CD14-positive monocyte (primary cell): ENCODE measurements around the gene CELSR1. TPM values are rescaled to one million over a fixed set of nuclear protein-coding genes. Genes with fewer than 3 reads are reported as not detected.

Experiments
- DNase-seq, 3 donors: peaks; one replicate each; pipeline ENCODE4 v3.0.0-alpha.2; 2011 to 2022
- H2AFZ ChIP-seq: 2 replicates; pipeline ENCODE4 v1.6.0; 2012; ENCODE audit warnings: mild to moderate bottlenecking, low read depth, low read length, inconsistent platforms; ENCODE audit not compliant: insufficient read depth, poor library complexity, severe bottlenecking
- H3K27ac ChIP-seq, 2 donors: 1 replicate in 1 of 2; 2 replicates in 1 of 2; pipeline ENCODE4 v1.5.1; 2012 to 2013; ENCODE audit warnings: low read length in 2 of 2, control low read depth in 1 of 2, inconsistent platforms in 1 of 2, low read depth in 1 of 2, mild to moderate bottlenecking in 1 of 2
- H3K27me3 ChIP-seq, 2 donors: one replicate each; pipeline versions ENCODE4 v1.6.0 to v1.6.1; 2011 to 2013; ENCODE audit warnings: low read length in 2 of 2; ENCODE audit not compliant: control insufficient read depth in 2 of 2, insufficient read depth in 2 of 2
- H3K36me3 ChIP-seq, 2 donors: replicated peaks in 1 of 2; 1 replicate in 1 of 2; 2 replicates in 1 of 2; pipeline versions ENCODE4 v1.5.1 to v1.6.1; 2012 to 2013; ENCODE audit warnings: low read length in 2 of 2, control low read depth in 1 of 2, inconsistent platforms in 1 of 2, mild to moderate bottlenecking in 1 of 2; ENCODE audit not compliant: insufficient read depth in 2 of 2, control insufficient read depth in 1 of 2
- H3K4me1 ChIP-seq, 2 donors: 1 replicate in 1 of 2; 2 replicates in 1 of 2; pipeline versions ENCODE4 v1.5.1 to v1.6.1; 2012 to 2013; ENCODE audit warnings: low read length in 2 of 2, control low read depth in 1 of 2, inconsistent platforms in 1 of 2, mild to moderate bottlenecking in 1 of 2, moderate library complexity in 1 of 2; ENCODE audit not compliant: insufficient read depth in 2 of 2, control insufficient read depth in 1 of 2
- H3K4me2 ChIP-seq: replicated peaks from 2 replicates; pipeline ENCODE3; 2012; ENCODE audit warnings: low read length, moderate library complexity, mild to moderate bottlenecking; ENCODE audit not compliant: poor library complexity, severe bottlenecking; ENCODE audit errors: extremely low read depth
- H3K4me3 ChIP-seq, 3 experiments: fragments of 200-600 bp in 1 of 3; sonication (generic) in 1 of 3; replicated peaks in 1 of 3; 1 replicate in 2 of 3; 2 replicates in 1 of 3; pipeline ENCODE4 v1.5.1; 2011 to 2013; ENCODE audit warnings: low read length in 3 of 3, mild to moderate bottlenecking in 3 of 3, control low read depth in 2 of 3, low read depth in 2 of 3, inconsistent platforms in 1 of 3, moderate library complexity in 1 of 3
- H3K79me2 ChIP-seq: 2 replicates; pipeline ENCODE4 v1.6.0; 2012; ENCODE audit warnings: mild to moderate bottlenecking, control low read depth, inconsistent platforms, low read length, moderate library complexity; ENCODE audit not compliant: insufficient read depth
- H3K9ac ChIP-seq: 2 replicates; pipeline ENCODE4 v1.6.0; 2017; ENCODE audit warnings: low read length, mild to moderate bottlenecking; ENCODE audit not compliant: insufficient read depth, poor library complexity, severe bottlenecking
- H3K9me3 ChIP-seq, 2 donors: replicated peaks in 1 of 2; 1 replicate in 1 of 2; 2 replicates in 1 of 2; pipeline versions ENCODE4 v1.5.1 to v1.6.1; 2012 to 2013; ENCODE audit warnings: low read length in 2 of 2, control low read depth in 1 of 2; ENCODE audit not compliant: control insufficient read depth in 1 of 2, insufficient read depth in 1 of 2
- H4K20me1 ChIP-seq: 2 replicates; pipeline ENCODE4 v1.6.0; 2012; ENCODE audit warnings: mild to moderate bottlenecking, low read length, control low read depth, moderate library complexity; ENCODE audit not compliant: insufficient read depth
- H3K27ac Mint-ChIP-seq, 7 donors: one replicate each; pipeline ENCODE4 v1.8.0; 2020; ENCODE audit warnings: mild to moderate bottlenecking in 7 of 7, mixed read lengths in 7 of 7, moderate library complexity in 6 of 7, inconsistent platforms in 2 of 7
- H3K27me3 Mint-ChIP-seq, 3 donors: one replicate each; pipeline ENCODE4 v1.8.0; 2021 to 2022; ENCODE audit warnings: low read depth in 3 of 3, mild to moderate bottlenecking in 3 of 3, mixed read lengths in 3 of 3, moderate library complexity in 3 of 3, inconsistent platforms in 1 of 3
- H3K36me3 Mint-ChIP-seq, 2 donors: one replicate each; pipeline ENCODE4 v1.8.0; 2020; ENCODE audit warnings: mixed read lengths in 2 of 2, inconsistent platforms in 1 of 2, mild to moderate bottlenecking in 1 of 2
- H3K4me1 Mint-ChIP-seq: one replicate; pipeline ENCODE4 v1.8.0; 2020; ENCODE audit warnings: mild to moderate bottlenecking, mixed read lengths
- H3K4me3 Mint-ChIP-seq, 2 donors: one replicate each; pipeline ENCODE4 v1.8.0; 2020; ENCODE audit warnings: mild to moderate bottlenecking in 2 of 2, mixed read lengths in 2 of 2, moderate library complexity in 1 of 2
- H3K9me3 Mint-ChIP-seq, 7 donors: one replicate each; pipeline ENCODE4 v1.8.0; 2020 to 2022; ENCODE audit warnings: mixed read lengths in 7 of 7, mild to moderate bottlenecking in 6 of 7, moderate library complexity in 6 of 7, inconsistent platforms in 2 of 7
- WGBS: methylation state at CpG from one replicate; pipeline ENCODE4 v1.1.5; 2013; ENCODE audit warnings: missing lambda C conversion rate; ENCODE audit not compliant: insufficient coverage; 5-methylcytosine and 5-hydroxymethylcytosine counted together
- intact Hi-C, 2 donors: fragments of 100-400 bp; cut with micrococcal nuclease; formaldehyde crosslinking; loops; one replicate each; pipeline versions ENCODE4 v1.15.0 to v1.15.1; 2023
- polyA plus RNA-seq, 3 donors: library from polyadenylated mRNA; depleted of rRNA in 1 of 3; unstranded in 2 of 3; stranded (reverse) in 1 of 3; fragments of 300-500 nt in 2 of 3; fragments of >200 nt in 1 of 3; fragmentation: Illumina TruSeq in 2 of 3; gene quantifications; 1 replicate in 2 of 3; 2 replicates in 1 of 3; pipeline ENCODE4 v1.2.3, GENCODE V29; 2012 to 2021
- TF ChIP-seq, protein P1 (sequence below): fragments of 200-600 bp; IDR thresholded peaks from one replicate; pipeline ENCODE4 v1.8.0; 2022; ENCODE audit warnings: antibody characterized with exemption, mild to moderate bottlenecking

Gene CELSR1
- polyA plus RNA-seq, 3 donors: 0.16 TPM; not detected in 2

DNA sequence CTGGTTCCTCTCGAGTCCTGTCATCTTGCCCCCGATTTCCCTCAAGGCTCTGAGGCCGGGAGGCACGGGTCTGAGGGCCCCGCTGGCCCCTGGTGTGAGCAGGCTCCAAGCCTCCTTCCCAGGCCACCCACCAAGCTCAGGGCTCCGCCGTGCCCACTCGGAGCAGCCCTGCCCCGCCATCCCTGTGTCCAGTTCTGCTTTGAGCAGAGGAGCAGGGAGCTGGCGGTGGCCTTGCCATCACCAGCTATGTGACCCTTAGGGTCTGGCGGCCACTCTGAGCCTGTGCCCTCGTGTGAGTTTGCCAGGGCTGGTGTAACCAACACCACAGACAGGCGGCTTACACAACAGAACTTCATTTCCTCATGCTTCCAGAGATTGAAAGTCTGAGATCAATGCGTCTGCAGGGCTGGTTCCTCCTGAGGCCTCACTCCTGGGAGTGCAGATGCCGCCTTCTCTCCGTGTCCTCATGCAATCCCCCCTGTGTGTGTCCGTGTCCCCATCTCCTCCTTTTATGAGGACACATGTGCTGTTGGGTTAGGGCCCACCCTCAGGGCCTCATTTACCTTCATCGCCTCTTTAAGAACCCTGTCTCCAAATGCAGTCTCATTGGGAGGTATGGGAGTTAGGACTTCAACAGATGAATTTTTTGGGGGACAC lies 36.5 kb upstream of the CELSR1 start:
- Histone ChIP-seq H3K27me3 (no peaks in the 10 kb centered on the region), H4K20me1 (peaks cover 12% of the 10 kb centered on the region), H2AFZ (no peak overlapping the region), H3K9ac (no peak overlapping the region), H3K79me2 (peaks cover 16% of the 10 kb centered on the region), H3K9me3 (peaks cover 12 to 22% of the 10 kb centered on the region in 2 donors), H3K4me3 (no peak overlapping the region), H3K27ac (no peak overlapping the region), H3K4me1 (peaks cover 38 to 50% of the 10 kb centered on the region in 2 donors), H3K36me3 (no peaks in the 10 kb centered on the region), H3K4me2 (peak overlapping the region; percentile 2)
- TF ChIP-seq, protein P1, sequence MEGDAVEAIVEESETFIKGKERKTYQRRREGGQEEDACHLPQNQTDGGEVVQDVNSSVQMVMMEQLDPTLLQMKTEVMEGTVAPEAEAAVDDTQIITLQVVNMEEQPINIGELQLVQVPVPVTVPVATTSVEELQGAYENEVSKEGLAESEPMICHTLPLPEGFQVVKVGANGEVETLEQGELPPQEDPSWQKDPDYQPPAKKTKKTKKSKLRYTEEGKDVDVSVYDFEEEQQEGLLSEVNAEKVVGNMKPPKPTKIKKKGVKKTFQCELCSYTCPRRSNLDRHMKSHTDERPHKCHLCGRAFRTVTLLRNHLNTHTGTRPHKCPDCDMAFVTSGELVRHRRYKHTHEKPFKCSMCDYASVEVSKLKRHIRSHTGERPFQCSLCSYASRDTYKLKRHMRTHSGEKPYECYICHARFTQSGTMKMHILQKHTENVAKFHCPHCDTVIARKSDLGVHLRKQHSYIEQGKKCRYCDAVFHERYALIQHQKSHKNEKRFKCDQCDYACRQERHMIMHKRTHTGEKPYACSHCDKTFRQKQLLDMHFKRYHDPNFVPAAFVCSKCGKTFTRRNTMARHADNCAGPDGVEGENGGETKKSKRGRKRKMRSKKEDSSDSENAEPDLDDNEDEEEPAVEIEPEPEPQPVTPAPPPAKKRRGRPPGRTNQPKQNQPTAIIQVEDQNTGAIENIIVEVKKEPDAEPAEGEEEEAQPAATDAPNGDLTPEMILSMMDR: no peak
- intact Hi-C loops: no loop called here
- peak; percentile 60 to 80 (median 61) for DNase-seq
- Mint-ChIP-seq H3K36me3 (peaks cover 0 to 2% of the 10 kb centered on the region in 2 donors), H3K27me3 (peaks cover 0 to 13% (median 7%) of the 10 kb centered on the region in 3 donors), H3K4me1 (peaks cover 45% of the 10 kb centered on the region), H3K4me3 (peak overlapping the region in 1 of 2 donors; percentile 26), H3K9me3 (peaks cover 13 to 21% (median 19%) of the 10 kb centered on the region in 7 donors), H3K27ac (peak overlapping the region in 5 of 7 donors; percentile 23 to 65 (median 40))
- 56% methylated on average over 15 of the region's 18 CpGs for WGBS

DNA sequence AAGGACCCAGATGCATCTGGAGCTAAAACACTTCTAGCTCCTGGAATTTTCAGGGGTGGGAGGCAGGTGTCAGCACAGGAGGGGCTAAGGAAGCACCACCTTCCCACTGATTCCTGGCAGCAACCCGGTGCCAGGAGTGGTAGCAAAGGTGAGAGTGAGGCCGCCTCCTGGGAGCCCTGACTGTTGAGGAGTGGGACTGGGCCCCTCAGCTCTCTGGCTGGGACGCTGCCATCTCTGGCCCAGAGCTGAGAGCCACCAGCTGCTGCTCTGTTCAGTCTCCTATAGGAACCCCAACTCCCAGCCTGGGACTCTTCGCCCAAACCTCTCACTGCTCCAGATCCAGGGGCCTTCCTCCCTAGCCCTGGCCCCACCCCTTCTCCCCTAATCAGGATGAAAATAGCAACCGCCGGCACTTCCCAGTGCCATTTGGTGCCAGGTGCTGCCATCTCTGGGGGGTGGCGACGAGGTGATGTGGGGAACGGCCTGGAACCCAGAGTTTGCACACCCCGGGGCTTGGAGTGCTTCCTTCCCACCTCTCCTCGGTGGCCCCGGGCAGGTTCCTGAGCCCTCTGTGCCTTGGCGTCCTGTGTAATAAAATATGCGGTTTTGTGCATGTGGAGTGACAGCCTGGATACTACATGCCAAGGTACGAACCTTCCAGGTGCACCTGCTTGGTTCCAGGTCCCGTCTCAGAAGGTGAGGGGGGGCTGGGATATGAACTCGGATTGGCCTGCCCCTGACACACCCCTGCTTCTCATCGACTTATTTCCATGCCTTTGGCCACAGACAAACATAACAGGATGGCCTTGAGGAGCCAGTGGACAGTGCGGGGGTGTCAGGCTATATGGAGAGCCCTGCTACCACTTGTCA lies 35.7 kb upstream of the CELSR1 start:
- peaks cover 30 to 43% of the 10 kb centered on the region in 2 donors for H3K4me1 ChIP-seq
- H3K4me3 ChIP-seq: no peak overlapping the region
- H4K20me1 ChIP-seq: peaks cover 4% of the 10 kb centered on the region
- DNase-seq: no peak
- intact Hi-C loops: no loop called here
- H3K9me3 ChIP-seq: peaks cover 12 to 22% of the 10 kb centered on the region in 2 donors
- no peak overlapping the region for H3K9ac ChIP-seq
- no peak overlapping the region for H3K27ac Mint-ChIP-seq
- TF ChIP-seq, protein P1: no peak
- H3K27me3 Mint-ChIP-seq: peaks cover 0 to 13% (median 8%) of the 10 kb centered on the region in 3 donors
- H3K27ac ChIP-seq: no peak overlapping the region
- H3K79me2 ChIP-seq: peaks cover 9% of the 10 kb centered on the region
- WGBS: 92% methylated on average over 15 of the region's 19 CpGs
- H3K36me3 Mint-ChIP-seq: peaks cover 0 to 2% of the 10 kb centered on the region in 2 donors
- peaks cover 37% of the 10 kb centered on the region for H3K4me1 Mint-ChIP-seq
- no peak overlapping the region for H2AFZ ChIP-seq
- no peaks in the 10 kb centered on the region for H3K27me3 ChIP-seq
- H3K9me3 Mint-ChIP-seq: peaks cover 13 to 22% (median 19%) of the 10 kb centered on the region in 7 donors
- H3K4me2 ChIP-seq: no peak overlapping the region
- no peaks in the 10 kb centered on the region for H3K36me3 ChIP-seq
- H3K4me3 Mint-ChIP-seq: no peak overlapping the region
